Keratinocyte (primary cell): Measurements from ENCODE around the gene DDX28. TPM values are rescaled to one million over a fixed set of nuclear protein-coding genes. Genes with fewer than 3 reads are reported as not detected.

Experiments used
- DNase-seq: peaks from one replicate; pipeline ENCODE4 v3.0.0-alpha.2; 2011; ENCODE audit warnings: low read depth, missing footprints, low spot score
- FAIRE-seq: peaks from 2 replicates; lab custom pipeline; 2011; peaks lifted over from hg19 to GRCh38; lab: Jason Lieb, UNC
- H2AFZ ChIP-seq: 2 replicates; pipeline ENCODE4 v1.6.0; 2012; ENCODE audit warnings: low read length, control low read depth, inconsistent platforms; ENCODE audit not compliant: control insufficient read depth
- H3K27ac ChIP-seq: 2 replicates; pipeline ENCODE4 v1.5.1; 2011; ENCODE audit warnings: low read length; ENCODE audit not compliant: control insufficient read depth, insufficient read depth
- H3K27me3 ChIP-seq: 3 replicates; pipeline ENCODE4 v1.6.0; 2011; ENCODE audit warnings: low read length; ENCODE audit not compliant: control insufficient read depth, insufficient read depth; ENCODE audit errors: extremely low read depth
- H3K36me3 ChIP-seq, 2 experiments: 2 replicates in 1 of 2; 3 replicates in 1 of 2; pipeline ENCODE4 v1.5.1; 2011; ENCODE audit warnings: low read length in 2 of 2, mild to moderate bottlenecking in 1 of 2; ENCODE audit not compliant: control insufficient read depth in 2 of 2, insufficient read depth in 2 of 2; ENCODE audit errors: extremely low read depth in 1 of 2
- H3K4me1 ChIP-seq: 3 replicates; pipeline ENCODE4 v1.5.1; 2011; ENCODE audit warnings: low read length; ENCODE audit not compliant: control insufficient read depth, insufficient read depth; ENCODE audit errors: extremely low read depth
- H3K4me2 ChIP-seq: 3 replicates; pipeline ENCODE4 v1.6.0; 2011; ENCODE audit warnings: low read depth, low read length; ENCODE audit not compliant: control insufficient read depth, insufficient read depth; ENCODE audit errors: extremely low read depth
- H3K4me3 ChIP-seq, 3 experiments: fragments of 200-600 bp in 1 of 3; sonication (generic) in 1 of 3; 2 replicates in 2 of 3; 3 replicates in 1 of 3; pipeline ENCODE4 v1.5.1; 2011 to 2016; ENCODE audit warnings: low read length in 3 of 3, mild to moderate bottlenecking in 3 of 3, control low read depth in 2 of 3, inconsistent platforms in 1 of 3, low read depth in 1 of 3, mixed read lengths in 1 of 3, mixed run types in 1 of 3, moderate library complexity in 1 of 3; ENCODE audit not compliant: control insufficient read depth in 2 of 3, insufficient read depth in 2 of 3; ENCODE audit errors: extremely low read depth in 1 of 3
- H3K79me2 ChIP-seq: 2 replicates; pipeline ENCODE4 v1.6.0; 2012; ENCODE audit warnings: low read length; ENCODE audit not compliant: control insufficient read depth, insufficient read depth
- H3K9ac ChIP-seq: 3 replicates; pipeline ENCODE4 v1.6.0; 2011; ENCODE audit warnings: low read length; ENCODE audit not compliant: control insufficient read depth, insufficient read depth; ENCODE audit errors: extremely low read depth
- H3K9me1 ChIP-seq: 3 replicates; pipeline ENCODE4 v1.6.0; 2011; ENCODE audit warnings: low read length; ENCODE audit not compliant: control insufficient read depth, insufficient read depth; ENCODE audit errors: extremely low read depth
- H3K9me3 ChIP-seq: 2 replicates; pipeline ENCODE4 v1.5.1; 2012; ENCODE audit warnings: low read depth, low read length; ENCODE audit not compliant: control insufficient read depth
- H4K20me1 ChIP-seq: 3 replicates; pipeline ENCODE4 v1.6.0; 2011; ENCODE audit warnings: low read length; ENCODE audit not compliant: control insufficient read depth, insufficient read depth; ENCODE audit errors: extremely low read depth
- EZH2 ChIP-seq: IDR thresholded peaks from one replicate; pipeline ENCODE4 v1.6.1; 2012; ENCODE audit warnings: inconsistent platforms, mild to moderate bottlenecking, low read length, moderate library complexity
- dilution Hi-C: fragments of 300-500 bp; cut with MboI; formaldehyde crosslinking; loops from one replicate; pipeline ENCODE4 v1.7.0; 2020; ENCODE audit warnings: low sequenced_read_pairs; ENCODE audit not compliant: extremely low pct_ligation_motif_present
- polyA plus RNA-seq, 5 experiments: library from polyadenylated mRNA; depleted of rRNA in 3 of 5; stranded (reverse) in 3 of 5; stranded (forward) in 1 of 5; unstranded in 1 of 5; fragments of >200 nt; gene quantifications; 1 replicate in 1 of 5; 2 replicates in 3 of 5; 3 replicates in 1 of 5; pipeline versions ENCODE4 v1.2.1 to v1.2.3, GENCODE V29; 2011 to 2012; ENCODE audit warnings: missing spikeins in 2 of 5, low read depth in 1 of 5, low replicate concordance in 1 of 5
- TF ChIP-seq, protein P1 (sequence below), 3 experiments: IDR thresholded peaks in 1 of 3; conservative IDR thresholded peaks in 1 of 3; optimal IDR thresholded peaks in 1 of 3; 2 replicates in 2 of 3; 3 replicates in 1 of 3; pipeline versions ENCODE3 to v1.5.1; 2011; ENCODE audit warnings: low read length in 3 of 3, mild to moderate bottlenecking in 3 of 3, moderate library complexity in 2 of 3, control low read depth in 1 of 3, inconsistent platforms in 1 of 3; ENCODE audit not compliant: insufficient read depth in 2 of 3; ENCODE audit errors: extremely low read depth in 1 of 3

DDX28 gene
- polyA plus RNA-seq, 1 donor (not counting 4 experiments of a cell fraction or from before 2014, with no cell fraction given), result 12.8 TPM

- dilution Hi-C loops, result no loop called here
- H3K9ac ChIP-seq, result no peak overlapping the region
- peaks cover 20% of the 10 kb centered on the region for H3K4me1 ChIP-seq
- FAIRE-seq (no peak), DNase-seq (no peak)
- no peak overlapping the region for H3K4me2 ChIP-seq
- H3K27ac ChIP-seq, result no peak overlapping the region
- no peaks in the 10 kb centered on the region for H3K9me1 ChIP-seq
- H3K79me2 ChIP-seq, result no peaks in the 10 kb centered on the region
- no peak overlapping the region for H3K4me3 ChIP-seq
- no peak for TF ChIP-seq EZH2
- TF ChIP-seq, protein P1, sequence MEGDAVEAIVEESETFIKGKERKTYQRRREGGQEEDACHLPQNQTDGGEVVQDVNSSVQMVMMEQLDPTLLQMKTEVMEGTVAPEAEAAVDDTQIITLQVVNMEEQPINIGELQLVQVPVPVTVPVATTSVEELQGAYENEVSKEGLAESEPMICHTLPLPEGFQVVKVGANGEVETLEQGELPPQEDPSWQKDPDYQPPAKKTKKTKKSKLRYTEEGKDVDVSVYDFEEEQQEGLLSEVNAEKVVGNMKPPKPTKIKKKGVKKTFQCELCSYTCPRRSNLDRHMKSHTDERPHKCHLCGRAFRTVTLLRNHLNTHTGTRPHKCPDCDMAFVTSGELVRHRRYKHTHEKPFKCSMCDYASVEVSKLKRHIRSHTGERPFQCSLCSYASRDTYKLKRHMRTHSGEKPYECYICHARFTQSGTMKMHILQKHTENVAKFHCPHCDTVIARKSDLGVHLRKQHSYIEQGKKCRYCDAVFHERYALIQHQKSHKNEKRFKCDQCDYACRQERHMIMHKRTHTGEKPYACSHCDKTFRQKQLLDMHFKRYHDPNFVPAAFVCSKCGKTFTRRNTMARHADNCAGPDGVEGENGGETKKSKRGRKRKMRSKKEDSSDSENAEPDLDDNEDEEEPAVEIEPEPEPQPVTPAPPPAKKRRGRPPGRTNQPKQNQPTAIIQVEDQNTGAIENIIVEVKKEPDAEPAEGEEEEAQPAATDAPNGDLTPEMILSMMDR (optimal IDR thresholded peaks at IDR 0.05 in 1 of 3, IDR thresholded peaks at IDR 0.05 in 1 of 3, conservative IDR thresholded peaks at IDR 0.05 in 1 of 3; ENCODE audit: extremely low read depth in 1 of 3, insufficient read depth in 2 of 3, low read length in 3 of 3), result no peak
- H3K36me3 ChIP-seq, result peaks cover 0 to 2% of the 10 kb centered on the region in 2 experiments
- H2AFZ ChIP-seq, result no peak overlapping the region
- no peaks in the 10 kb centered on the region for H4K20me1 ChIP-seq
- no peaks in the 10 kb centered on the region for H3K9me3 ChIP-seq
- H3K27me3 ChIP-seq, result no peaks in the 10 kb centered on the region
Observed at GRCh38 chr16:68035227-68035626, 12.2 kb upstream of the DDX28 start.

DNA sequence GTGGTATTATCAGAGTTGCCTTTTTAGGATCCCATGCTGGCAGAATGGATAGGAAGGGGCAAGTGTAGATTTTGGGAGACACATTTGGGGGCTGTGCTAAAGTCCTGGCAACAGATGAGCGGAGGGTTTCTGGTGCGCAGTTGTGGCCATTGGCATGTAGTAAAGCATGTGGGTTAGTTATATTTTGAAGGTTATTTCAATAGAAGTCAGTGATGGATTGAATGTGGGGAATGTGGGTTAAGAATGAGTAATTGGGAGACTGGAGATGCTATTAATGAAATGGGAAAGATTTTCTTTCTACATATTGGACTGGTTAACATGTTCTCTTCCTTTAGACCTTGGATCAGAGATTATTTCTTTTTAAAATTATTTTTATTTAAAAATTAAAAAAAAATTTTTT lies 10.1 kb upstream of the DDX28 start:
- no peak overlapping the region for H3K4me3 ChIP-seq
- peaks cover 0 to 2% of the 10 kb centered on the region in 2 experiments for H3K36me3 ChIP-seq
- no peaks in the 10 kb centered on the region for H3K27me3 ChIP-seq
- H3K27ac ChIP-seq, result no peak overlapping the region
- dilution Hi-C loops, result no loop called here
- H4K20me1 ChIP-seq, result no peaks in the 10 kb centered on the region
- no peaks in the 10 kb centered on the region for H3K79me2 ChIP-seq
- no peak overlapping the region for H2AFZ ChIP-seq
- no peak overlapping the region for H3K9ac ChIP-seq
- no peak for TF ChIP-seq EZH2
- TF ChIP-seq, protein P1 (optimal IDR thresholded peaks at IDR 0.05 in 1 of 3, IDR thresholded peaks at IDR 0.05 in 1 of 3, conservative IDR thresholded peaks at IDR 0.05 in 1 of 3; ENCODE audit: extremely low read depth in 1 of 3, insufficient read depth in 2 of 3, low read length in 3 of 3), result no peak
- H3K9me3 ChIP-seq, result no peaks in the 10 kb centered on the region
- DNase-seq (no peak), FAIRE-seq (no peak)
- peaks cover 22% of the 10 kb centered on the region for H3K4me1 ChIP-seq
- no peak overlapping the region for H3K4me2 ChIP-seq
- H3K9me1 ChIP-seq, result no peaks in the 10 kb centered on the region
